GDM1 (cell line): ENCODE data around the gene PARD3.
"Not testable (repeated sequence)": the region's sequence is repeated elsewhere in the genome, so short reads cannot be mapped to it uniquely, and the experiment has no call there.

ENCODE experiments used
- DNase-seq: peaks from one replicate; lab custom pipeline; 2025; lab: John Stamatoyannopoulos, UW

Gene PARD3

DNA sequence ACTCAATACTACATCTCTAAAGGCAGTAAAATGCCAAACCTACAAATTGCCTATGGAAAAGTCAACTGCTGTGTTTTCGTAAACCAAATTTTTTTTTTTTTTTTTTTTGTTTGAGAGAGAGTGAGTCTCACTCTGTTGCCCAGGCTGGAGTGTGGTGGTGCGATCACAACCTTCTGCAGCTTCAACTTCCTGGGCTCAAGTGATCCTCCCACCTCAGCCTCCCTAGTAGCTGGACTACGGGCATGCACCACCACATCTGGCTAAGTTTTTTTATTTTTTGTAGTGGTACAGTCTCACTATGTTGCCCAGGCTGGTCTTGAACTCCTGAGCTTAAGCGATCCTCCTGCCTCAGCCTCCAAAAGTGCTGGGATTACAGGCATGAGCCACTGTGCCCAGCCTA is 74.0 kb downstream of the PARD3 start:
- DNase-seq: not testable (repeated sequence)

DNA sequence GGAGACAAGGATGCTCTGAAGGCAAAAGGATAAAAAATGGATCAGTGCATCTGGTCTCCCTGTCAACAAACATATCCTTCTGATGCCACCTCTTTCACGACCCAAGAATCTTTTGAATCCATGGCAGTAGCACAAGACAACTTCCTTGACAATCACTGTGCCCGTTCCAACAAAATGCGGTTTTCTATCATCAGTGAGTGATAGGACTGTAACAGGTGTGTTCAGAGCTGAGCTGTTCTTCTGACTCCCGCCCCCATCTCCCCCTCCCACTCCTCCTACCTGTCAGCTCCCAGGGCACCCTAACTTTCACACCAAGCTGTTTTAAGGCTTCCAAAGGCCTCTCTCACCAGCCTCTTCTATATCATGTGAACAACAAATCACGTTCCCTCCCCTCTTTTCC is 74.8 kb downstream of the PARD3 start:
- no peak for DNase-seq

DNA sequence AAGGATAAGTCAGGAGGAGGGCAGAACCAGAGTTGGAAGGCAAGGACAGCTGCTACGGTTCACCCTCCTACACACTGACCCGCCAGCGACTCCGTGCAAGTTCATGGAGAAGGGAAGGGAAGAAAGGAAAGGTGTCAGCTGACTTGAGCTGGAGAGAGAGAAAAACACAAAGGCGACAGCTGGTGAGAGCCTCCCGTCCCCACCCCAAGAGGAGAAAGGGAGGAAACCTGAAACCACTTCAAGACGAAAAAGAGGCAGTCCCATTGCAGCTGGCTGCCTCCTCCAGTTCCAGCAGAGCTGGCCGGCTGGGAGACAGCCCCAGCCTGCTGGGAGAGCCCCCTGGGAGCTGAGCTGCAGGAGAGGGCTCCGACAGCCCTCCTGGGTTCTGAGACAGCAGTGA is 75.2 kb downstream of the PARD3 start:
- DNase-seq: no peak

DNA sequence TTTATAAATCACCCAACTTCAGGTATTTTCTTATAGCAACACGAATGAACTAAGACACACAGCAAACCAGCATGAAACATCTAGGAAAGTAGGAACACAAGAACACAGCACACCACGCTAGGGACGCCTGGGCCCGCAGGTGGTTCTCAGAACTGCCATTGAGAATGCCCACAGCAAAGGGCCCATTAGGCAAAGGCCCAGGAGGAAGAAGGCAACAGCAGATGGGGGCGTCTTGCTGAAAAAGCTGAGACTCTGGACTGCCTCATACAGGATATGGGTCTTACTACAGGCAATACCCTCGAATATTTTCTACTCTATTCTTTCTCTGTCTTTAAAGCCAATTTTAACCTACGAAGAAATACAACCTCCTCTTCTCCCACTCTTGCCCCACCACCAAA is 77.3 kb downstream of the PARD3 start:
- DNase-seq: no peak

DNA sequence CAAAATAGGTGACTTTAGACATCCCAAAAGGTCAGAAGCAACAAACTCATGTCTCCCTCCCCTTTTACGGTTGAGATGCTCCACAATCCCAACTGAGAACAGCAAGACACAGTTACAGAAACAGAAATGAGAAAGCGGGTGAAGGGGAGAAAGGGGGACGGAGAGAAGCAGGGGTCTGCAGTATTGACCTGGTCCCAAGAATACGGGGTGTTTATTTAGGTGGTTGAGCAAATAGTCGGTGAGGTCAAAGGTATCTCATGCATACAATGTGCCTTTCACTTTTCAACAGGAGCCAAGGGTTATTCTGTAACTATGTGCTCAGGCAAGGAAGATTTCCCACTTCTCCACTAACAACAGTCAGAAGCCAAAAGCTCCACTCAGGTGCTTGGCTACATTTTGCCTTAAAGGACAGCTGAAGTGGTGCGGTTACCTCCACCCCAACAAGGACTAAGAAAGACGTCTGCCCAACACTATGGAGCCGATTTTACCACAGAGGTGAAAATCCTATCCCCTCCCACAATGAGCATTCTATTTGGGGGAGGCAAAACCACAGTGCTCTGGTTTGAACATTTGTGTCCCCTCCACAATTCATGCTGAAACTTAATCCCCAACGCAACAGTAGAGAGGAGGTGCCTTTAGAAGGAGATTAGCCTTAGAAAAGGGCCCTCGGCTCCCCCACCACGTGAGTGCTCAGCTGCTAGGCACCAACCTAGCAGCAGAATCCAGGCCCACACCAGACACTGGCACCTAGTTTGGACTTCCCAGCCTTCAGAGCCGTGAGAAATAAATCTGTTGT is 77.9 kb downstream of the PARD3 start:
- DNase-seq: no peak

DNA sequence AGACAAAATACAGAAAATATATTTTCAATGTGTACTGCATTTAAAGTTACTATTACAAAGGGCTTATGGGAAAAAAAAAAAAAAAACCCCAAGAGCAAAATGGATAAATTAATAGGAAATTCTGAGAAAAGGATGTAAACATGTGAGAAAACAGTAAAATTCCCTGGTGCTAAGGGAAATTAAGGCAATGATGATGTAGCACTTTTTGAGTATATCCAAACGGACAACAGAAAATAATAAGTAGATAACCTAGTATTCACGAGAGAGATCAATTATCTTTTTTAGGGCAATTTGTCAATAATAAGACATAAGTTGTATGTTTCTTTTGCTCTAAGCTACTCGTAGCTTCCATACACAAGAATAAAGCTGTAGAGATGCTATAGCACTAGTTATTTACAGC is 80.2 kb downstream of the PARD3 start:
- no peak for DNase-seq

DNA sequence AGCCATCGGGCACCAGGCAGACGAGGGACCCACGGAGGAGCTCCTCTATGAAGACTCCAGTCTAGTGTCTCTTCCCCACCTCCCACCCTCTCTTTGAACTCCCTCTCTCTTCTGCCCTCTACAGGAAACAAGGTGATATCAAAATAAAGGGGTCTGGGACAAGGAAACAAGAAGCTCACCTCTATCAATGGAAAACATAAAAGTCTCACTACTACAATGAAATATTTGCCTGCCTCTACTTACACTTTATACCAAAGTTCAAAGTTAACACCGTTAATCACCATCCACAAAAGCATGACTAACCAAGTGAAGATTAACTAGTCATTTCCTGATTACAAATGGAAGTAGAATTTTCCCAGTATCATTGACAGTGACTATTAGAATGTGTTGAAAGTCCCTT is 82.2 kb downstream of the PARD3 start:
- DNase-seq: no peak

DNA sequence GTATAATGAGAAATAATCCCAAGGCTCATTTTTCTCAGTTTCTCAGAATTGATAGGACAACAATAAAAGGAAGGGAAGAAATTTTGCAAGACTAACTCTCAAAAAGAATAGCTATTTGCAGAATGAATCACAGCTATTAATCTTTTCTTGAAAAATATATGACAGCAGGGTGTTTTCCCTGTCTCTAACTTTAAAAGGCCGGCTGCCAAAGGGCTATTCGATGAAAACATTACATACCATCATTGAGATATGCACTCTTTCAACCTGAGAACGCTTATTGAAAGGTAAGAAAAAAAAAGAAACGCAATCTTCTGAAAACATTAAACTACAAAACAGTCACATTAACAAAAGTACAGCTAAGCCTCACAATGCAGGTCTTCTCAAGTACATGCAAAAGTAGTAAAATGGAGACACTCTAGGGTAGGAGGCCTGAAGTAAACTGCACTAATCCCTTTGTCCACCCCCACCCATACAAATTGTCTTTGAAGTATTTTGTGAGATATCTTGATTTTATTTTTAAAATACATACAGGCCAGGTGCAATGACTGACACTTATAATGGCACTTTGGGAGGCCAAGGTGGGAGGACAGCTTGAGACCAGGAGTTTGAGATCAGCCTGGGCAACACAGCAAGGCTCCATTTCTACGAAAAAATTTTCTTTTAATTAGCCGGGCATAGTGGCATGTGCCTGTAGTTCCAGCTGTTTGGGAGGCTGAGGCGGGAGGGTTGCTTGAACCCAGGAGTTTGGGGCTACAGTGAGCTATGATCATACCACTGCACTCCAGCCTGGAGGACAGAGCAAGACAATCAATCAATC is 83.0 kb downstream of the PARD3 start:
- DNase-seq: no peak

DNA sequence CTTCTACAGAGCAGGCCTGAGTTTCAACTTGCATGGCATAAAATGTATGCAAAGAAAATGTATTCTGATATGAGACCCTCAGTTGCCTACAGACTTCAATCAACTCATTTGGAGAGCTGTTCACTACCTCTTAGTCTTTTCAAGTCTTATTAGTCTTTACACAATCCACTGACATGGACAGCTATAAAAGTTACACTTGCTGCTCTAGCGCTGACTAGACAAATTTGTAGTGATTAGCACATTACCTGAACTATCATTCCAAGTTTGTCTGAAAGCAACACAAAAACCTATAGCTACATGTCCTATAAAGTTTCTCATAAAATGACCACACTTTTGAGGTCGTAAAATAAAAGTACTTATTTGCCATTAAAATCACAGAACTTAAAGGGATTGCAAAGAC is 83.9 kb downstream of the PARD3 start:
- no peak for DNase-seq

DNA sequence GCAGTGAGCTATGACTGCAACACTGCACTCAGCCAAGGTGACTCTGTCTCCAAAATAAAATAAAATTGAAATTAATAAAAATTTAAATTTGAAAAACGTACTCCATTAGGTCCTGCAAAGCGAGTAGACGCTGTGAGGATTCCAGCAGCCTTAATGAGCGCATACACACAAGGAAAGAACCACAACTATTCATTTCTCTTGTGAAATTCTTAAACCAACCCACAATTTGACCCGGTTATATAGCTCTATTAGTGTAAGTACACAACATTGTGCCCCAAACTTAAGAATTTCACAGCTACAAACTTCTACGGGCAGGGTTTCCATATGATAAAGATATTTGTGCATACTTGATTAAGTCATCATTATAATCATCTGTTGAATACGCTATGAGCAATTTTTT is 84.4 kb downstream of the PARD3 start:
- DNase-seq: no peak

DNA sequence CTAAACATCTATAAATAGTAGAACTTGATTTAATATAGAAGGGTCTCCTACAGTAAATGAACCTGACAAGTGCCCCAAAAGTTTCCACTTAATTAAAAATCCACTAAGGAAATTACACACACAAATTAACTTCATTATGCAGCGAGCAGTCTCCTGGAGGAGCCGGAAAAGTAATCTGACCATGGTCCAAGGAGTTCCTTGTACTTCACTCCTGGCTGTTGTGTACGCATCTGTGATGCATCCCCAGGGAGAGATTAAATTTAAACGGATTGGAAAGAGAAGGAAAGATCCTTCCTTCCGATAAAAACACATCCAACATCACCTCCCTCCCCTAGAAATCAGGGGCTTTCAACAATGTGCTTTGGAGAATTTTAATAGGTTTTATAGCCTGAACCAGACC is 85.5 kb downstream of the PARD3 start:
- no peak for DNase-seq

DNA sequence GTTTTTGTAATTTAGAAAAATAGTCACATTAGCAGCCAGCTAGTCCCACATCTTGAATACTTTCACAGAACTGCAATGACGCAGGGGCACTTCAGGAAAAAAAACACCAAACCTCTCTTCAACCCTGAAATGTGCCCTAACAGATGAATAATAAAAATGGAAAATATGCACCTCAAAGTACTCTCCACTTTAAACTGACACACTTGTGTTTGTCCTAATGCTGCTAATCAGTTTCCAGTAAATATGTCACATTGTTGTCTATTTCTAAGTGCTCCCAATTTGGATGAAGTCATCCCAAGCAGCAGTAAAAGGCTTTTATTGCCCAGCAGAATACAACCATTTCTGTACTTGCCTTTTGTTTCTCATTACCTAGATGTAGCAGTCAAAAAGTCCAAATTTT is 86.7 kb downstream of the PARD3 start:
- no peak for DNase-seq

DNA sequence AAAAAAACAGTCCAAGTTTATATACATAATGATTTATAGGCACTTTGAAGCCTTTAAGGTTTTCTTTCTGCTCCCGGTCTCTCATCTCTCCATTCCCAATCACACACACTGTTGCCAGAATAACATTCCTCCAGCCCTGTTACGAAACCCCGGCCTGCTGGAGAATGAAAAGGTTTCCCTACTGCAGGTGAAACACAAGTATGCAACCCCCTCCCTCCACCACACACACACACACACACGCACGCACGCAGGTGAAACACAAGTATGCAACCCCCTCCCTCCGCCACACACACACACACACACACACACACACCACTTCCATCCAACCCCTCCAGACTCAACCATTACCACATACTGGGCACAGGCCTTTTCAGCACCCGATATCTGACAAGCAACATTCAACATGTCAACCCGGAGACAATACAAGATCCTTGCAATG is 87.5 kb downstream of the PARD3 start:
- no peak for DNase-seq

DNA sequence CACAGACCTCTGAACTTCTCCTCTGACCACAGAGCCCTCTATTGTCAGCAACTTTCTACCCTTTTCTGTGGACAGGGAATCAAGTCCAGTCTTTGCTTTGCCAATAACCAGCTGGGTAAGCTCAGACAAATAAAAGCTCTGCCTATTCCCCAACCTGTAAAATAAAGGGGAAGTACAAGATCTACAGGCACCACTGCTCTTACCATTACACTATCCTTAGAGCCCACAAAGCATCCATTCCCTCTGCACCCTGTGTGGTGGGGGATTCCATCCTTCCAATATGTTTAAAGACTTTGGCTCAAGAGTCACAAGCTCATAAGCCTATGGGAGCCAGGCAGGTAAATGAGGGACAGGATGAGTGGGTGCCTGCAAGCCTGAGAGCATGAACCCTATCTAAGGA is 88.2 kb downstream of the PARD3 start:
- DNase-seq: no peak

DNA sequence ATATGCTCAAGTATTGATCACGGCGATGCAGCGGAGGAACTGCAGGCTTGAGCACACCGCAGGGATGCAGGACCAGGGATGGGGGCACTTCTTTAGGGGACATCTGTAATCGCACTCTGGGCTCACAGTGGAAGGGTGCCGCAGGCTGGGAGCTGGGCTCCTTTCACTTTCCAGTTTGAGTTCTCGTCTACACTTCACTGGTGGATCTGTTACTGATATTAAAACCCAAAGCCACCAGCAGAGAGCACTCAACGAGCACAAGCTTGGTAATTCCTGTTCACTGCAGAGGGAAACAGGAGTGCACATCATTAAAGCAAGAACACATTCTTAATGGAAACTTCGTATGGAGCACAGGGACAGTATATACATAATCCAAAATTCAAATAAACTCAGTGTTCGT is 91.3 kb downstream of the PARD3 start:
- no peak for DNase-seq

DNA sequence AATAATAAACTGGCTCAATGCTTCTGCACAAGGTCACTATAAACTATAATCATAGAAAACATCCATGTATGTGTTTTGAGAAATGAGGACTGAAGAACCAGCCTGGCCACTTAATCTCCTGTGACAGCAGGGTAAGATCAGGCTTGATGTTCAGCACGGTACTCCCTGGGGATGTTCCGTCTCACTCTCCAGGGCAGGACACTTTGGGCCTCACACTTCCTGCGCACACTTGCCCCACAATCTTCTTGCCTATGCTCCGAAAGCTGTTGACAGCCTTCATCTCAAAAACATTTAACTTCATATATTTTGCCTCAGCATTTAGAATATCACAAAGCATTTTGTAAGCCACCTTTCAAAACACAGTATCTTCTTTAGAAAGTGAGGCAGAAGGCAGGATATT is 92.7 kb downstream of the PARD3 start:
- no peak for DNase-seq

DNA sequence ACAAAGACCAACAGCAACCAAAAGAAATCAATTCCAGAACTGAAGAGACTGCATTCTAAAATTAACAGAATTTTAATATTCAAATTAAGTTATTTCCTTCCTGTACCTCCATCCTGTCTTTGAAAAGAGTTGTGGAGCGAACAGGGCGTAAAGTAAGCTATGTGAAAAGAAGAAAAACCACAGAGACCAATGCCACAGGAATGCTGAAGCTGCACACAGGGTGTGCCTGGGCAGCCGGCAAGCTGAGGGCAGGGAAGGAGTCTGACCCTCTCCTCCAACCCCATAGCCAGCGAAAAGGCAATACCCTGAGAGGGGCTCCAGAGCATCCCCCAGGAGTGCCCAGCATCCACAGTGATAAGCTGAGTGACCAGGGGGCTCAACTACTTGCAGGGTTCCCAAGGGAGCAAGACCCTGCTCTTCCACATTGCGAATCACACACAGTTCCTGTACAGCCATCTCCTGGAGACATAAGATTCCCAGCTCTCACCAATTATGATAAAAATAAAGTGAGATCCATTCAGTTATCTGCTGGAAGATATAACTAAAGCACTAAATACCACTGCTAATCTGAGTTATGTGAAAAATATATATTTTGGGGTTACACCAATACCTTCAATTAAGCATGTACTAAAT is 93.8 kb downstream of the PARD3 start:
- no peak for DNase-seq

DNA sequence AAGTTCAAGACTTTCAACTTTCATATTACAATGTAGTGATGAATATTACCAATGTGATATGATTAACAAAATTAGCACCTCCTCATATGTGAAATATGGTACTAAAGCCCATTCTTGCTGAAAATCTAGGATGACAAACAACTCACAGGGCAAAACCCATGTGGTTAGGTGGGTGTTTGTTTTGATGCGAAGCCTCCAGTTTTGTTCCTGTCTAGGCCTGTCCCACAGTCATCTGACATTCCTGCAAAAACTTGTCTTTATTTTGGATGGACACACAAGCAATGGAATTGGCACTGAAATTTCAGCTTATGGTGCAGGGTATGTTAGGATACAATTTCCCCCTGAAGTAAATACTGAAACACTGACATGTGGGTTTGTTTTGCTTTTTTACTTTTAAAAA is 95.3 kb downstream of the PARD3 start:
- DNase-seq: no peak

DNA sequence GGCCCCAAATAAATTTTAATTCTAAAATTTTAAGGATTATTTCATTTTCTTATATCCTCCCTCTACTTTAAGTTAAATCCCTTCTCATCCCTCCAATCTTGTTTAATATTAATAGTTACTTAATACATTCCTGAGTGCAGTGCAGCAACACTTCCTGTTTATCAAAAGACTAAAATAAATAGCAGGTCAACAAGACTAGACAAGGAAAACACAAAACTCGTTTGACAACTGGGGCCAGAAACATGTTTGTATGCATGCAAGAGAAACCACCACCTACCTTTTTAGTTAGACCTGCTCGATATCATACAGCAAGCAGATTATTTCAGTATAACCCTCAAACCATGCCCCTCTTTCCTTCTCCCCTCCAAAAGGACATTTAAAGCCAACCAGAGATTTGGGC is 95.8 kb downstream of the PARD3 start:
- no peak for DNase-seq

DNA sequence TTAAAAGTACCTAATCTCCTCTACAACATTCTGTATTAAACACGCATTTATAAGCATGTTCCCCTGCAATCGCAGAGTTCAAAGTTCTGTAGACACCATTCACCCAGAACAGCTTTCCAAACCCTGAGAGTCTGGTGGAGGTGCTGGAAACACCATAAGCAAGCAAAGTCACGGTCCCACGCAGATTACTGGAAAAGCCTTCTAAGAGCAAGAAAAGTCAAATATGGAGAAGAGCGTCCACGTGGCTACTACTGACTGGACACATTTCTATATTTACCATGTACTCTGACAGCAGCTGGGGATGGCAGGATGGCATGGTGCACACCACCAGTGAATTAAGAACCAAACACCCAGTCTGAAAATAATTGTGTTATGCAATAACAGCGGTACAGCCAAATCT is 97.7 kb downstream of the PARD3 start:
- no peak for DNase-seq

DNA sequence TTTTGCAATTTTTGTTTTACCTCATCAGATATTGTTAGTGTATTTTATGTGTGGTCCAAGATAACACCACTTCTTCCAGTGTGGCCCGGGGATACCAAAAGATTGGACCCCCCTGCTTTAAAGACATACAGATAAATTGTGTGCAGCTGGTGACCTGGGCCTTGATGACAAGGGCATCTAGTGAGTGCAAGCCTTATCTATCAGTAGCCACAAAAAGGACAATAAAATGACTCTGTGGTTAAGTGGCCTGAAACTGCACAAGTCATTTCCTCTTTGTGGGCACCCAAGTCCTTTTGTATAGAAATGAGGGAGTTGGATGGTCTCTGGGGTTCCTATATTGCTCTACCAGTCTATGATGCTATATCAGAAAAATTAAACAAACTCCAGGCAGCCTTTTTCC is 98.1 kb downstream of the PARD3 start:
- no peak for DNase-seq

DNA sequence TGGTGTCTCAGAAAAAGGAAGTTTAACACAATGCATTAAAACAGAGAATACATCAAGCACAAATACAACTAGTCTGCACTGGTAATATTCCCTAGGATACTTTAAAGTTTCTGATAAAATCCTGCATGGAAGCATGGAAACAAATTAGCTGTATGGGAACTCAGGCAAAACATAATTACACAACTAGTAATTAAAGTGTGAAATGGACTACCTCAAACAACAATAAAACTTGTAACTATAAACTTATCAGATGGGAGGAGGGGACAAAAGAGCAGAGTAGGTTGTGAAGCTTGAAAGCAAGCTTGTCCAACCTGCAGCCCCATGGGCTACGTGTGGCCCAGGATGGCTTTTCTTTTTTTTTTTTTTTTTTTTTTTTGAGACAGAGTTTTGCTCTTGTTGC is 98.9 kb downstream of the PARD3 start:
- DNase-seq: no peak

DNA sequence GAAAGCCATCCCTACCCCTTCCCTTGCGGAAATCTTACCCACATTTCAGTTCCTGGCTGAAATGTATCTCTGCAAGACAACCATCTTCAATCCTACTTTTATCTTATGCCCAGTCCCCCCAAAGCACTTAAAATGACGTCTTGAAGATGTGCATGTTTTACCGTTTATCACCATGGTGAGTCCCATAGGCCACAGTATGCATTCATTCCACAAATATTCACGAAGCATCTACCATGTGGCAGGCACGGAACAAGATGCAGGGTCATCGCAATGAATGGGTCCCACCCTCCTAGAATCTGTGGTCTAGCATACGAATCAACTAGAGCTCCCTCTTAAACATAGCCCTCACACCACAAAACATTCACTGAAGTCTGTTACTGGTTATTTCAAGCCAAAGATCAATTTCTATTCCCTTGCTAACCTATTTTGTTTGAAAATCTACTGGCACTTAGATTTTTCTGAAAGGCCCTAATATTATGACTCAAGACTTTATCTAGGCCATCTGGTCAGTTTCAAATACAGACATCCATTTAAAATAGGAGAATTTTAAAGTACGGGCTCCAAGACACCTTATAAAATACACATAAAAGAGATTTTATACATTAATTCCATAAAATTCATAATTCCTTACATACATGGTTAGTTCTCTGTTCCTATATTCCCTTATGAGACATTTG is 99.4 kb downstream of the PARD3 start:
- DNase-seq: no peak
